DMS 273 (cell line): ENCODE measurements around the gene KLHDC2.
"Not testable (repeated sequence)": the region's sequence is repeated elsewhere in the genome, so short reads cannot be mapped to it uniquely, and the experiment has no call there.

Experiments
- DNase-seq: peaks from one replicate; lab custom pipeline; 2025; ENCODE audit not compliant: unreplicated experiment; lab: John Stamatoyannopoulos, UW

The KLHDC2 gene

GRCh38 chr14:49767571-49768300 lies at the start of gene KLHDC2:
Gene KLHDC2, plus strand, starts transcription at chr14:49768153. Its CDS starts 316 bp downstream, at chr14:49768469.
- DNase-seq: peak; percentile 95

- no peak for DNase-seq
Observed at GRCh38 chr14:49720744-49721143, 47.2 kb upstream of the KLHDC2 start.

- DNase-seq: not testable (repeated sequence)
Observed at GRCh38 chr14:49721733-49722435, 46.1 kb upstream of the KLHDC2 start.

- DNase-seq: no peak
Observed at GRCh38 chr14:49727171-49727570, 40.8 kb upstream of the KLHDC2 start.

- no peak for DNase-seq
Observed at GRCh38 chr14:49732896-49733295, 35.1 kb upstream of the KLHDC2 start.

GRCh38 chr14:49733836-49734235 lies 34.1 kb upstream of the KLHDC2 start:
- DNase-seq: no peak

GRCh38 chr14:49735669-49736068 lies 32.3 kb upstream of the KLHDC2 start:
- DNase-seq: not testable (repeated sequence)

- DNase-seq: no peak
Observed at GRCh38 chr14:49745191-49745590, 22.8 kb upstream of the KLHDC2 start.

- DNase-seq: not testable (repeated sequence)
Observed at GRCh38 chr14:49746476-49746875, 21.5 kb upstream of the KLHDC2 start.

GRCh38 chr14:49754570-49755097 lies 13.3 kb upstream of the KLHDC2 start:
- no peak for DNase-seq

GRCh38 chr14:49755378-49755777 lies 12.6 kb upstream of the KLHDC2 start:
- DNase-seq: no peak

- no peak for DNase-seq
Observed at GRCh38 chr14:49761839-49762551, 6.0 kb upstream of the KLHDC2 start.

- peak; percentile 44 for DNase-seq
Observed at GRCh38 chr14:49766839-49767238, 1.1 kb upstream of the KLHDC2 start.

- DNase-seq: no peak
Observed at GRCh38 chr14:49767270-49767570, 733 bp upstream of the KLHDC2 start.

- peak; percentile 76 for DNase-seq
Observed at GRCh38 chr14:49768301-49769121, 558 bp downstream of the KLHDC2 start.

GRCh38 chr14:49769171-49769570 lies 1.2 kb downstream of the KLHDC2 start:
- no peak for DNase-seq

GRCh38 chr14:49769581-49770211 lies 1.7 kb downstream of the KLHDC2 start:
- DNase-seq: no peak

GRCh38 chr14:49770212-49770817 lies 2.4 kb downstream of the KLHDC2 start:
- peak; percentile 25 for DNase-seq

- not testable (repeated sequence) for DNase-seq
Observed at GRCh38 chr14:49771691-49772090, 3.7 kb downstream of the KLHDC2 start.

- DNase-seq: peak; percentile 14
Observed at GRCh38 chr14:49774106-49774505, 6.2 kb downstream of the KLHDC2 start.
